Liver (tissue), 3 donors: ENCODE data around the gene SLC39A12.

Source experiments
- CTCF ChIP-seq: fragments of 150-350 bp; IDR thresholded peaks from 2 replicates; pipeline ENCODE4 v1.5.1; 2017; ENCODE audit warnings: improper control_type of control experiment, low read depth, low read length; ENCODE audit not compliant: missing input control
- RAD21 ChIP-seq, 2 donors: IDR thresholded peaks; 2 replicates each; pipeline ENCODE4 v1.6.1; 2016; ENCODE audit warnings: antibody characterized with exemption in 2 of 2, mild to moderate bottlenecking in 2 of 2
- REST ChIP-seq: IDR thresholded peaks from 2 replicates; pipeline ENCODE4 v1.6.1; 2016; ENCODE audit warnings: antibody characterized with exemption, mild to moderate bottlenecking
- SP1 ChIP-seq: IDR thresholded peaks from 2 replicates; pipeline ENCODE4 v1.6.1; 2018; ENCODE audit warnings: antibody characterized with exemption, mild to moderate bottlenecking
- TAF1 ChIP-seq: conservative IDR thresholded peaks from 2 replicates; pipeline ENCODE4 v1.6.1; 2016; ENCODE audit warnings: antibody characterized with exemption, mild to moderate bottlenecking
- YY1 ChIP-seq: IDR thresholded peaks from 2 replicates; pipeline ENCODE4 v1.6.1; 2016; ENCODE audit warnings: antibody characterized with exemption, mild to moderate bottlenecking
- donor health status: healthy.
- donor health status: healthy.

- TF ChIP-seq CTCF (no peak), YY1 (no peak), REST (no peak), TAF1 (no peak), SP1 (no peak), RAD21 (IDR thresholded peaks at IDR 0.05) (no peak)
Observed at GRCh38 chr10:17914169-17915045, 37.3 kb upstream of the SLC39A12 start.
